ENCODE results near the gene KRTAP2-2.
"Not testable (repeated sequence)": the region's sequence is repeated elsewhere in the genome, so short reads cannot be mapped to it uniquely, and the experiment has no call there.

The KRTAP2-2 gene

GRCh38 chr17:41042953-41043352 is 12.1 kb downstream of the KRTAP2-2 start:
- no peaks in the 10 kb centered on the region for H3K27me3 ChIP-seq (ENCODE audit: control insufficient read depth, insufficient read depth, low read length)
- H3K36me3 ChIP-seq (ENCODE audit: control insufficient read depth, insufficient read depth, low read length), result no peaks in the 10 kb centered on the region

GRCh38 chr17:41040783-41041571 is 14.1 kb downstream of the KRTAP2-2 start, which contains the start of gene KRTAP1-1:
Gene KRTAP1-1, minus strand, starts transcription at chr17:41041450. Its CDS starts 53 bp downstream, at chr17:41041397.
- not testable (repeated sequence) for H3K9ac ChIP-seq (ENCODE audit: low read length); H3K27me3 ChIP-seq (ENCODE audit: control insufficient read depth, insufficient read depth, low read length); H3K27ac ChIP-seq (ENCODE audit: low read depth, low read length); H3K4me3 ChIP-seq (ENCODE audit: low read depth, low read length); H3K9me3 ChIP-seq (ENCODE audit: control insufficient read depth, insufficient read depth, low read depth, low read length); H3K36me3 ChIP-seq (ENCODE audit: control insufficient read depth, insufficient read depth, low read length)
- H3K4me1 ChIP-seq (ENCODE audit: control insufficient read depth, insufficient read depth, low read length), result peaks cover 23% of the 10 kb centered on the region; the same call in 1 of the 2 replicates

More at GRCh38 chr17:41042953-41043352, 12.1 kb downstream of the KRTAP2-2 start:
- Histone ChIP-seq H3K4me1 (ENCODE audit: control insufficient read depth, insufficient read depth, low read length) (peaks cover 13% of the 10 kb centered on the region; the same call in 1 of the 2 replicates), H3K27ac (ENCODE audit: low read depth, low read length) (no peak overlapping the region), H3K9ac (ENCODE audit: low read length) (no peak overlapping the region), H3K4me3 (ENCODE audit: low read depth, low read length) (no peak overlapping the region), H3K9me3 (ENCODE audit: control insufficient read depth, insufficient read depth, low read depth, low read length) (no peaks in the 10 kb centered on the region)

GRCh38 chr17:41037853-41038350 is 17.1 kb downstream of the KRTAP2-2 start:
- H3K4me1 ChIP-seq (ENCODE audit: control insufficient read depth, insufficient read depth, low read length), result peaks cover 23% of the 10 kb centered on the region; the same call in 1 of the 2 replicates
- H3K27me3 ChIP-seq (ENCODE audit: control insufficient read depth, insufficient read depth, low read length), result no peaks in the 10 kb centered on the region
- no peak overlapping the region for H3K4me3 ChIP-seq (ENCODE audit: low read depth, low read length)
- no peaks in the 10 kb centered on the region for H3K9me3 ChIP-seq (ENCODE audit: control insufficient read depth, insufficient read depth, low read depth, low read length)
- no peak overlapping the region for H3K9ac ChIP-seq (ENCODE audit: low read length)
- no peak overlapping the region for H3K27ac ChIP-seq (ENCODE audit: low read depth, low read length)
- no peaks in the 10 kb centered on the region for H3K36me3 ChIP-seq (ENCODE audit: control insufficient read depth, insufficient read depth, low read length)

GRCh38 chr17:41034346-41034935 is 20.6 kb downstream of the KRTAP2-2 start, which contains the start of gene KRTAP1-3:
Gene KRTAP1-3, minus strand, starts transcription at chr17:41034874. Its CDS starts 53 bp downstream, at chr17:41034821.
- not testable (repeated sequence) for H3K9ac ChIP-seq (ENCODE audit: low read length); H3K27me3 ChIP-seq (ENCODE audit: control insufficient read depth, insufficient read depth, low read length); H3K36me3 ChIP-seq (ENCODE audit: control insufficient read depth, insufficient read depth, low read length); H3K9me3 ChIP-seq (ENCODE audit: control insufficient read depth, insufficient read depth, low read depth, low read length); H3K4me3 ChIP-seq (ENCODE audit: low read depth, low read length); H3K27ac ChIP-seq (ENCODE audit: low read depth, low read length)
- H3K4me1 ChIP-seq (ENCODE audit: control insufficient read depth, insufficient read depth, low read length), result peaks cover 23% of the 10 kb centered on the region; the same call in 1 of the 2 replicates

- H3K36me3 ChIP-seq (ENCODE audit: control insufficient read depth, insufficient read depth, low read length), result no peaks in the 10 kb centered on the region
- no peaks in the 10 kb centered on the region for H3K9me3 ChIP-seq (ENCODE audit: control insufficient read depth, insufficient read depth, low read depth, low read length)
- no peak within 1 kb of the TSS for H3K27ac ChIP-seq (ENCODE audit: low read depth, low read length)
- H3K4me1 ChIP-seq (ENCODE audit: control insufficient read depth, insufficient read depth, low read length), result no peaks in the 10 kb centered on the region
- no peak within 1 kb of the TSS for H3K4me3 ChIP-seq (ENCODE audit: low read depth, low read length)
- H3K9ac ChIP-seq (ENCODE audit: low read length), result no peak within 1 kb of the TSS
- H3K27me3 ChIP-seq (ENCODE audit: control insufficient read depth, insufficient read depth, low read length), result no peaks in the 10 kb centered on the region
These were observed 25.3 kb downstream of the KRTAP2-2 start, which contains the start of gene KRTAP1-4 for GRCh38 chr17:41029633-41030245. Gene KRTAP1-4, minus strand, starts transcription at chr17:41030195. Its CDS starts 117 bp downstream, at chr17:41030078.

- Histone ChIP-seq H3K27ac (ENCODE audit: low read depth, low read length) (no peak within 1 kb of the TSS), H3K9me3 (ENCODE audit: control insufficient read depth, insufficient read depth, low read depth, low read length) (no peaks in the 10 kb centered on the region), H3K36me3 (ENCODE audit: control insufficient read depth, insufficient read depth, low read length) (no peaks in the 10 kb centered on the region), H3K27me3 (ENCODE audit: control insufficient read depth, insufficient read depth, low read length) (no peaks in the 10 kb centered on the region), H3K9ac (ENCODE audit: low read length) (no peak within 1 kb of the TSS), H3K4me1 (ENCODE audit: control insufficient read depth, insufficient read depth, low read length) (no peaks in the 10 kb centered on the region), H3K4me3 (ENCODE audit: low read depth, low read length) (no peak within 1 kb of the TSS)
These were observed 28.1 kb downstream of the KRTAP2-2 start, which contains the start of gene KRTAP1-5 for GRCh38 chr17:41026715-41027471. Gene KRTAP1-5, minus strand, starts transcription at chr17:41027208. Its CDS starts 53 bp downstream, at chr17:41027155.

- no peaks in the 10 kb centered on the region for H3K27me3 ChIP-seq (ENCODE audit: control insufficient read depth, insufficient read depth, low read length)
- no peaks in the 10 kb centered on the region for H3K9me3 ChIP-seq (ENCODE audit: control insufficient read depth, insufficient read depth, low read depth, low read length)
- no peak overlapping the region for H3K4me3 ChIP-seq (ENCODE audit: low read depth, low read length)
- no peak overlapping the region for H3K9ac ChIP-seq (ENCODE audit: low read length)
- no peaks in the 10 kb centered on the region for H3K36me3 ChIP-seq (ENCODE audit: control insufficient read depth, insufficient read depth, low read length)
- no peak overlapping the region for H3K27ac ChIP-seq (ENCODE audit: low read depth, low read length)
- H3K4me1 ChIP-seq (ENCODE audit: control insufficient read depth, insufficient read depth, low read length), result no peaks in the 10 kb centered on the region
These were observed 30.3 kb downstream of the KRTAP2-2 start for GRCh38 chr17:41024697-41025096.

- H3K27ac ChIP-seq (ENCODE audit: low read depth, low read length), result no peak overlapping the region
- no peaks in the 10 kb centered on the region for H3K9me3 ChIP-seq (ENCODE audit: control insufficient read depth, insufficient read depth, low read depth, low read length)
- no peak overlapping the region for H3K4me3 ChIP-seq (ENCODE audit: low read depth, low read length)
- no peaks in the 10 kb centered on the region for H3K27me3 ChIP-seq (ENCODE audit: control insufficient read depth, insufficient read depth, low read length)
- H3K36me3 ChIP-seq (ENCODE audit: control insufficient read depth, insufficient read depth, low read length), result no peaks in the 10 kb centered on the region
- H3K9ac ChIP-seq (ENCODE audit: low read length), result no peak overlapping the region
- H3K4me1 ChIP-seq (ENCODE audit: control insufficient read depth, insufficient read depth, low read length), result no peaks in the 10 kb centered on the region
These were observed 34.7 kb downstream of the KRTAP2-2 start for GRCh38 chr17:41020336-41020735.

GRCh38 chr17:41019415-41019814 is 35.6 kb downstream of the KRTAP2-2 start:
- Histone ChIP-seq H3K27me3 (ENCODE audit: control insufficient read depth, insufficient read depth, low read length) (no peaks in the 10 kb centered on the region), H3K4me1 (ENCODE audit: control insufficient read depth, insufficient read depth, low read length) (no peaks in the 10 kb centered on the region), H3K9ac (ENCODE audit: low read length) (no peak overlapping the region), H3K9me3 (ENCODE audit: control insufficient read depth, insufficient read depth, low read depth, low read length) (no peaks in the 10 kb centered on the region), H3K36me3 (ENCODE audit: control insufficient read depth, insufficient read depth, low read length) (no peaks in the 10 kb centered on the region), H3K4me3 (ENCODE audit: low read depth, low read length) (no peak overlapping the region), H3K27ac (ENCODE audit: low read depth, low read length) (no peak overlapping the region)

- H3K27me3 ChIP-seq (ENCODE audit: control insufficient read depth, insufficient read depth, low read length), result no peaks in the 10 kb centered on the region
- H3K9me3 ChIP-seq (ENCODE audit: control insufficient read depth, insufficient read depth, low read depth, low read length), result no peaks in the 10 kb centered on the region
- H3K4me3 ChIP-seq (ENCODE audit: low read depth, low read length), result no peak overlapping the region
- H3K36me3 ChIP-seq (ENCODE audit: control insufficient read depth, insufficient read depth, low read length), result no peaks in the 10 kb centered on the region
- no peak overlapping the region for H3K27ac ChIP-seq (ENCODE audit: low read depth, low read length)
- no peak overlapping the region for H3K9ac ChIP-seq (ENCODE audit: low read length)
- no peaks in the 10 kb centered on the region for H3K4me1 ChIP-seq (ENCODE audit: control insufficient read depth, insufficient read depth, low read length)
These were observed 36.5 kb downstream of the KRTAP2-2 start for GRCh38 chr17:41018541-41018940.

All from HUES6 (cell line).